GM23338 (cell line): ENCODE results near the gene NBAS. TPM values are rescaled to one million over a fixed set of nuclear protein-coding genes. Genes with fewer than 3 reads are reported as not detected.
A peak's percentile ranks its signal among the peaks of the same experiment; 100 is the strongest.

ENCODE experiments used
- ATAC-seq: fragments of 200-7000 bp; cut with Tn5 transposase; 3 replicates; pipeline ENCODE4 v1.9.1; 2020
- DNase-seq: peaks from one replicate; pipeline ENCODE4 v3.0.0-alpha.2; 2015; ENCODE audit warnings: low spot score
- H2AFZ ChIP-seq: fragments of 200-600 bp; sonication (generic); 2 replicates; pipeline ENCODE4 v1.8.0; 2016; ENCODE audit warnings: antibody characterized with exemption, mild to moderate bottlenecking, moderate library complexity
- H3F3A ChIP-seq: fragments of 200-600 bp; sonication (generic); replicated peaks from 2 replicates; pipeline ENCODE4 v1.8.0; 2017; ENCODE audit warnings: antibody characterized with exemption, mixed run types, low read depth
- H3K27ac ChIP-seq: fragments of 200-600 bp; sonication (generic); 2 replicates; pipeline ENCODE4 v1.6.1; 2016; ENCODE audit warnings: low read depth
- H3K27me3 ChIP-seq: fragments of 200-600 bp; sonication (generic); 2 replicates; pipeline ENCODE4 v1.8.0; 2016; ENCODE audit warnings: mild to moderate bottlenecking, mixed run types, moderate library complexity; ENCODE audit not compliant: insufficient read depth
- H3K36me3 ChIP-seq: fragments of 200-600 bp; sonication (generic); 2 replicates; pipeline ENCODE4 v1.8.0; 2016; ENCODE audit warnings: mild to moderate bottlenecking; ENCODE audit not compliant: insufficient read depth
- H3K4me1 ChIP-seq: fragments of 200-600 bp; sonication (generic); 2 replicates; pipeline ENCODE4 v1.8.0; 2016; ENCODE audit warnings: mild to moderate bottlenecking, moderate library complexity; ENCODE audit not compliant: insufficient read depth
- H3K4me2 ChIP-seq: fragments of 200-600 bp; sonication (generic); 2 replicates; pipeline ENCODE4 v1.7.1; 2017; ENCODE audit warnings: mixed run types
- H3K4me3 ChIP-seq: fragments of 200-600 bp; sonication (generic); 2 replicates; pipeline ENCODE4 v1.6.1; 2016; ENCODE audit warnings: mixed run types
- H3K79me2 ChIP-seq: fragments of 200-600 bp; sonication (generic); replicated peaks from 2 replicates; pipeline ENCODE4 v1.8.0; 2017; ENCODE audit warnings: mild to moderate bottlenecking; ENCODE audit not compliant: insufficient read depth
- H3K9me2 ChIP-seq: fragments of 200-600 bp; sonication (generic); 2 replicates; pipeline ENCODE4 v1.8.0; 2017; ENCODE audit not compliant: insufficient read depth
- H4K20me1 ChIP-seq: fragments of 200-600 bp; sonication (generic); replicated peaks from 2 replicates; pipeline ENCODE4 v1.8.0; 2017; ENCODE audit warnings: mild to moderate bottlenecking; ENCODE audit not compliant: insufficient read depth
- H3K27ac Mint-ChIP-seq: 2 replicates; pipeline ENCODE4 v1.8.0; 2020; ENCODE audit warnings: inconsistent platforms, mild to moderate bottlenecking, moderate library complexity, mixed read lengths
- H3K27me3 Mint-ChIP-seq: 3 replicates; pipeline ENCODE4 v1.8.0; 2022; ENCODE audit warnings: low read depth, mild to moderate bottlenecking, moderate library complexity, mixed read lengths, inconsistent platforms; ENCODE audit not compliant: insufficient read depth, poor library complexity
- H3K36me3 Mint-ChIP-seq: 3 replicates; pipeline ENCODE4 v1.8.0; 2021; ENCODE audit warnings: low read depth, mild to moderate bottlenecking, inconsistent platforms, moderate library complexity, mixed read lengths
- H3K4me1 Mint-ChIP-seq: 3 replicates; pipeline ENCODE4 v1.8.0; 2020; ENCODE audit warnings: mild to moderate bottlenecking, inconsistent platforms, mixed read lengths
- H3K4me3 Mint-ChIP-seq: 3 replicates; pipeline ENCODE4 v1.8.0; 2021; ENCODE audit warnings: moderate library complexity, mild to moderate bottlenecking, inconsistent platforms, mixed read lengths
- H3K9me3 Mint-ChIP-seq: 3 replicates; pipeline ENCODE4 v1.8.0; 2020; ENCODE audit warnings: moderate library complexity, mild to moderate bottlenecking, inconsistent platforms, mixed read lengths
- CREB1 ChIP-seq: fragments of 250-450 bp; sonication (Bioruptor Pico); IDR thresholded peaks from 2 replicates; pipeline ENCODE4 v1.5.0; 2020; ENCODE audit warnings: low read depth, mild to moderate bottlenecking, moderate library complexity
- CTCF ChIP-seq, 2 experiments: fragments of 200-600 bp in 1 of 2; sonication (generic) in 1 of 2; conservative IDR thresholded peaks; 2 replicates each; pipeline versions ENCODE4 v1.5.1 to v1.6.1; 2016 to 2017; ENCODE audit warnings: antibody characterized with exemption in 2 of 2, low read depth in 2 of 2, mild to moderate bottlenecking in 2 of 2, moderate library complexity in 1 of 2
- EZH2 ChIP-seq: fragments of 200-600 bp; sonication (generic); IDR thresholded peaks from one replicate; pipeline ENCODE4 v1.8.0; 2017; ENCODE audit warnings: antibody characterized with exemption, mild to moderate bottlenecking, low read depth; ENCODE audit not compliant: unreplicated experiment
- EZH2phosphoT487 ChIP-seq: fragments of 200-600 bp; sonication (generic); IDR thresholded peaks from one replicate; pipeline ENCODE4 v1.8.1; 2018; ENCODE audit warnings: antibody characterized with exemption; ENCODE audit not compliant: unreplicated experiment
- JUNB ChIP-seq: IDR thresholded peaks from one replicate; pipeline ENCODE4 v1.6.1; 2016; ENCODE audit warnings: antibody characterized with exemption; ENCODE audit not compliant: unreplicated experiment
- NANOG ChIP-seq: IDR thresholded peaks from 2 replicates; pipeline ENCODE4 v1.6.1; 2016; ENCODE audit warnings: antibody characterized with exemption, borderline replicate concordance
- POLR2AphosphoS5 ChIP-seq: IDR thresholded peaks from 2 replicates; pipeline ENCODE4 v1.6.1; 2016; ENCODE audit warnings: antibody characterized with exemption, low read depth
- STAT1 ChIP-seq: IDR thresholded peaks from one replicate; pipeline ENCODE4 v1.6.1; 2016; ENCODE audit warnings: antibody characterized with exemption; ENCODE audit not compliant: unreplicated experiment
- ZNF114 ChIP-seq: fragments of 250-450 bp; sonication (Bioruptor Pico); IDR thresholded peaks from 2 replicates; pipeline ENCODE4 v1.5.0; 2020; ENCODE audit warnings: mild to moderate bottlenecking, moderate library complexity
- ZNF331 ChIP-seq: fragments of 250-450 bp; sonication (Bioruptor Pico); IDR thresholded peaks from 2 replicates; pipeline ENCODE4 v1.5.0; 2020; ENCODE audit warnings: low read depth, mild to moderate bottlenecking, moderate library complexity
- ZNF462 ChIP-seq: fragments of 250-450 bp; sonication (Bioruptor Pico); IDR thresholded peaks from 2 replicates; pipeline ENCODE4 v1.5.0; 2020; ENCODE audit warnings: mild to moderate bottlenecking, moderate library complexity
- polyA plus RNA-seq: library from polyadenylated mRNA; unstranded; fragments of >200 nt; fragmentation: Nextera tagmentation; extraction: Ambion mirVana; gene quantifications from 2 replicates; pipeline ENCODE4 v1.2.1, GENCODE V29; 2016
- total RNA-seq: library from RNA; depleted of rRNA; stranded (reverse); fragments of >200 nt; shearing (Covaris generic); gene quantifications from 2 replicates; pipeline ENCODE4 v1.2.3, GENCODE V29; 2014
- TF ChIP-seq, protein P1 (sequence below): IDR thresholded peaks from 2 replicates; pipeline ENCODE4 v1.6.1; 2016; ENCODE audit warnings: antibody characterized with exemption
- TF ChIP-seq, protein P2 (sequence below): IDR thresholded peaks from one replicate; pipeline ENCODE4 v1.6.1; 2018; ENCODE audit warnings: antibody characterized with exemption; ENCODE audit not compliant: unreplicated experiment

Gene NBAS
- total and polyA plus RNA-seq, 2 experiments from 2014 or later: 24.8 to 38.9 TPM

DNA sequence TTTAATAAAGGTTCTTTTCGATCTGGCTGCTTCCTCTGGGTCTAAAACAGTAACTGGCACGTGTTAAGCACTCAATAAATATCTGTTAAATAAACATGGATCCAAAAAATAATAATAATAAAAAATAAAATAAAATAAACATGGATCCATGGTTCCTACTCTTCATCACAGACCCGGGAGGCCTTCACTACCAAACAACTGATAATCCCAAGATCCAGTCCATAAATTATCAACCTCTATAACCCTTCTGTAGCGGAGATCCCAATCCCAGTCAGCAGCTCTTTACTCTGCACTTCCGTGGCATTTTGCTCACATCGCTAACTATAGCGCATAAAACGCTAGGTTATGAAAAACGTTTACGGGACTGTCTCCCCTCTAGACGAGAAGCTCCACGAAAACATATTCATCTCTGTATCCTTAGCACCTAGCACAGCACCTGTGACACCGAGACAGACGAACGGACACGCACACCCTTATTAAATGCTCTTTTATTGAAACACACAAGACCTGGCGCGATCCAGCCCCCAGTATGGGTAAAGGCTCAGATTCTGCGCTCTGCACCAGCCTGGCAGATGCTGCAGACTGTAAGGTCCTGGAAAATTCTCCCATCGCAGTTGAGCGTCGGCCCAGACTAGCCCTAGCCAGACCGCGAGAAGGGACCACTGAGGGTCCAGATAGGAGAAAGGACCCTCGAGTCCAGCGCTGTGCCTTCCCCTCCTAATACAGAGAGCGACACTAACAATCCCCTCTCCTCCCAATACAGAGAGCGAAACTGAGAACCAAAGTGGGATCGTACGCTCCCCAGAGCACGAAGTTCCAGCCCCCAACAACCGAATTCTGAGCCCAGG lies 770 bp downstream of the NBAS start:
- TF ChIP-seq ZNF114 (no peak), STAT1 (no peak), ZNF462 (CRISPR knock-in tag) (no peak), CREB1 (CRISPR knock-in tag) (no peak), EZH2phosphoT487 (no peak), NANOG (no peak), ZNF331 (CRISPR knock-in tag) (no peak), EZH2 (no peak), POLR2AphosphoS5 (no peak), JUNB (no peak), CTCF (conservative IDR thresholded peaks at IDR 0.05; ENCODE audit: low read depth in 2 of 2) (no peak)
- TF ChIP-seq, protein P1, sequence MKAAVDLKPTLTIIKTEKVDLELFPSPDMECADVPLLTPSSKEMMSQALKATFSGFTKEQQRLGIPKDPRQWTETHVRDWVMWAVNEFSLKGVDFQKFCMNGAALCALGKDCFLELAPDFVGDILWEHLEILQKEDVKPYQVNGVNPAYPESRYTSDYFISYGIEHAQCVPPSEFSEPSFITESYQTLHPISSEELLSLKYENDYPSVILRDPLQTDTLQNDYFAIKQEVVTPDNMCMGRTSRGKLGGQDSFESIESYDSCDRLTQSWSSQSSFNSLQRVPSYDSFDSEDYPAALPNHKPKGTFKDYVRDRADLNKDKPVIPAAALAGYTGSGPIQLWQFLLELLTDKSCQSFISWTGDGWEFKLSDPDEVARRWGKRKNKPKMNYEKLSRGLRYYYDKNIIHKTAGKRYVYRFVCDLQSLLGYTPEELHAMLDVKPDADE: no peak
- TF ChIP-seq, protein P2, sequence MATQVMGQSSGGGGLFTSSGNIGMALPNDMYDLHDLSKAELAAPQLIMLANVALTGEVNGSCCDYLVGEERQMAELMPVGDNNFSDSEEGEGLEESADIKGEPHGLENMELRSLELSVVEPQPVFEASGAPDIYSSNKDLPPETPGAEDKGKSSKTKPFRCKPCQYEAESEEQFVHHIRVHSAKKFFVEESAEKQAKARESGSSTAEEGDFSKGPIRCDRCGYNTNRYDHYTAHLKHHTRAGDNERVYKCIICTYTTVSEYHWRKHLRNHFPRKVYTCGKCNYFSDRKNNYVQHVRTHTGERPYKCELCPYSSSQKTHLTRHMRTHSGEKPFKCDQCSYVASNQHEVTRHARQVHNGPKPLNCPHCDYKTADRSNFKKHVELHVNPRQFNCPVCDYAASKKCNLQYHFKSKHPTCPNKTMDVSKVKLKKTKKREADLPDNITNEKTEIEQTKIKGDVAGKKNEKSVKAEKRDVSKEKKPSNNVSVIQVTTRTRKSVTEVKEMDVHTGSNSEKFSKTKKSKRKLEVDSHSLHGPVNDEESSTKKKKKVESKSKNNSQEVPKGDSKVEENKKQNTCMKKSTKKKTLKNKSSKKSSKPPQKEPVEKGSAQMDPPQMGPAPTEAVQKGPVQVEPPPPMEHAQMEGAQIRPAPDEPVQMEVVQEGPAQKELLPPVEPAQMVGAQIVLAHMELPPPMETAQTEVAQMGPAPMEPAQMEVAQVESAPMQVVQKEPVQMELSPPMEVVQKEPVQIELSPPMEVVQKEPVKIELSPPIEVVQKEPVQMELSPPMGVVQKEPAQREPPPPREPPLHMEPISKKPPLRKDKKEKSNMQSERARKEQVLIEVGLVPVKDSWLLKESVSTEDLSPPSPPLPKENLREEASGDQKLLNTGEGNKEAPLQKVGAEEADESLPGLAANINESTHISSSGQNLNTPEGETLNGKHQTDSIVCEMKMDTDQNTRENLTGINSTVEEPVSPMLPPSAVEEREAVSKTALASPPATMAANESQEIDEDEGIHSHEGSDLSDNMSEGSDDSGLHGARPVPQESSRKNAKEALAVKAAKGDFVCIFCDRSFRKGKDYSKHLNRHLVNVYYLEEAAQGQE: no peak
- Histone ChIP-seq H2AFZ (peak overlapping the region; percentile 99), H3K79me2 (peaks cover 24% of the 10 kb centered on the region), H3K36me3 (no peaks in the 10 kb centered on the region; the same call in 1 of the 2 replicates), H3K27ac (no peak overlapping the region), H3K9me2 (no peaks in the 10 kb centered on the region), H3K4me1 (peaks cover 4% of the 10 kb centered on the region; the same call in 1 of the 2 replicates), H4K20me1 (no peaks in the 10 kb centered on the region), H3K27me3 (no peaks in the 10 kb centered on the region), H3F3A (no peaks in the 10 kb centered on the region), H3K4me3 (peak overlapping the region; percentile 87), H3K4me2 (peak overlapping the region; percentile 80)
- peak; percentile 53 for DNase-seq
- H3K36me3 Mint-ChIP-seq: no peaks in the 10 kb centered on the region
- H3K9me3 Mint-ChIP-seq: no peaks in the 10 kb centered on the region
- H3K27me3 Mint-ChIP-seq: no peaks in the 10 kb centered on the region
- ATAC-seq: peak; percentile 70
- H3K4me3 Mint-ChIP-seq: peak overlapping the region; percentile 99
- peaks cover 19% of the 10 kb centered on the region for H3K4me1 Mint-ChIP-seq
- peak overlapping the region; percentile 63; the same call in 1 of the 2 replicates for H3K27ac Mint-ChIP-seq
